ENCODE data around the gene DGCR2. TPM values are rescaled to one million over a fixed set of nuclear protein-coding genes. Genes with fewer than 3 reads are reported as not detected.

The DGCR2 gene
- total and polyA plus RNA-seq, 2 donors (not counting 1 experiment from before 2014, with no cell fraction given), result 34.3 to 39.5 TPM

DNA sequence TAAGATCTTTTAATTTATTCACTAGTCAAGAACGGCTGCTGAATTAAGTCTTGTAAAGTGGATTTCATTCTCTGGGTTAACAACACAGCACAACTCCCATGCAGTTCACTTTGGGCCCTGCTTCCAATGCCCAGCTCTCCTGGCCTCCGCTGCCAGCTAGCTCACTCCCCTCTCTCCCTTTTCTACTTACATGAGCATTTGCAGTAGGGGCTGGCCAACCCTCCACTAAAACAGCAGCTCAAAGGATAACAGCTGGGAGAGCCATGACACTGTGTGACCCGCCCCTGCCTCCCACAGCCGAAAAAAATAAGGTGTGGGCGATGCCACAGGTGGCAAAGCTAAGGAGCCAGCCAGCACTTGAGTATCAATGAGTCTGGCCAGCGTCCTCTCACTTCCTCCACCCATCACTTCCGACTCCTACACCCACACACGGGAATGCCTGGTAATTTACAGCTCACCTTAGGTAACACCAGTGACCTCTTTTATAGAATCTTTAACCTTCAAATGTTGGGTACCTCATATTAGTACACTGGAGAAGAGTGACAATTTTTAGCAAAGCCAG is 56.8 kb downstream of the DGCR2 start:
- peaks cover 17% of the 10 kb centered on the region for H3K36me3 ChIP-seq (ENCODE audit: control insufficient read depth, insufficient read depth, low read length)
- H3K4me3 ChIP-seq (replicated peaks in 1 of 4; ENCODE audit: control extremely low read depth in 1 of 4, insufficient read depth in 1 of 4, low read depth in 3 of 4, low read length in 4 of 4), result no peak overlapping the region
- H3K27ac ChIP-seq (ENCODE audit: insufficient read depth, low read length), result no peak overlapping the region
- no peaks in the 10 kb centered on the region for H4K20me1 ChIP-seq (ENCODE audit: control insufficient read depth, extremely low read depth, insufficient read depth, low read length)
- no peaks in the 10 kb centered on the region for H3K27me3 ChIP-seq (ENCODE audit: control insufficient read depth, insufficient read depth, low read length)
- H2AFZ ChIP-seq (ENCODE audit: low read length), result no peak overlapping the region
- no peak overlapping the region for H3K9ac ChIP-seq (ENCODE audit: insufficient read depth, low read length)
- H3K9me3 ChIP-seq (ENCODE audit: control insufficient read depth, insufficient read depth, low read depth, low read length), result no peaks in the 10 kb centered on the region
- H3K4me2 ChIP-seq (ENCODE audit: extremely low read depth, insufficient read depth, low read length), result no peak overlapping the region
- no peaks in the 10 kb centered on the region for H3K79me2 ChIP-seq (ENCODE audit: control insufficient read depth, insufficient read depth, low read length)
- TF ChIP-seq, protein P1, sequence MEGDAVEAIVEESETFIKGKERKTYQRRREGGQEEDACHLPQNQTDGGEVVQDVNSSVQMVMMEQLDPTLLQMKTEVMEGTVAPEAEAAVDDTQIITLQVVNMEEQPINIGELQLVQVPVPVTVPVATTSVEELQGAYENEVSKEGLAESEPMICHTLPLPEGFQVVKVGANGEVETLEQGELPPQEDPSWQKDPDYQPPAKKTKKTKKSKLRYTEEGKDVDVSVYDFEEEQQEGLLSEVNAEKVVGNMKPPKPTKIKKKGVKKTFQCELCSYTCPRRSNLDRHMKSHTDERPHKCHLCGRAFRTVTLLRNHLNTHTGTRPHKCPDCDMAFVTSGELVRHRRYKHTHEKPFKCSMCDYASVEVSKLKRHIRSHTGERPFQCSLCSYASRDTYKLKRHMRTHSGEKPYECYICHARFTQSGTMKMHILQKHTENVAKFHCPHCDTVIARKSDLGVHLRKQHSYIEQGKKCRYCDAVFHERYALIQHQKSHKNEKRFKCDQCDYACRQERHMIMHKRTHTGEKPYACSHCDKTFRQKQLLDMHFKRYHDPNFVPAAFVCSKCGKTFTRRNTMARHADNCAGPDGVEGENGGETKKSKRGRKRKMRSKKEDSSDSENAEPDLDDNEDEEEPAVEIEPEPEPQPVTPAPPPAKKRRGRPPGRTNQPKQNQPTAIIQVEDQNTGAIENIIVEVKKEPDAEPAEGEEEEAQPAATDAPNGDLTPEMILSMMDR (conservative IDR thresholded peaks at IDR 0.05 in 1 of 2, IDR thresholded peaks at IDR 0.05 in 1 of 2; ENCODE audit: low read depth in 1 of 2, low read length in 2 of 2), result no peak
- TF ChIP-seq EZH2 (IDR thresholded peaks at IDR 0.05; ENCODE audit: low read length, missing control alignments), result no peak
- peaks cover 4% of the 10 kb centered on the region for H3K4me1 ChIP-seq (ENCODE audit: control insufficient read depth, extremely low read depth, insufficient read depth, low read length)
- no peak for DNase-seq (ENCODE audit: low read depth in 2 of 2)

GRCh38 chr22:19064354-19065054 is 57.7 kb downstream of the DGCR2 start:
- H3K79me2 ChIP-seq (ENCODE audit: control insufficient read depth, insufficient read depth, low read length), result no peaks in the 10 kb centered on the region
- H4K20me1 ChIP-seq (ENCODE audit: control insufficient read depth, extremely low read depth, insufficient read depth, low read length), result no peaks in the 10 kb centered on the region
- no peaks in the 10 kb centered on the region for H3K9me3 ChIP-seq (ENCODE audit: control insufficient read depth, insufficient read depth, low read depth, low read length)
- H3K4me3 ChIP-seq (replicated peaks in 1 of 4; ENCODE audit: control extremely low read depth in 1 of 4, insufficient read depth in 1 of 4, low read depth in 3 of 4, low read length in 4 of 4), result no peak overlapping the region
- H3K36me3 ChIP-seq (ENCODE audit: control insufficient read depth, insufficient read depth, low read length), result peaks cover 21% of the 10 kb centered on the region
- H2AFZ ChIP-seq (ENCODE audit: low read length), result no peak overlapping the region
- TF ChIP-seq EZH2 (IDR thresholded peaks at IDR 0.05; ENCODE audit: low read length, missing control alignments), result no peak
- TF ChIP-seq, protein P1 (conservative IDR thresholded peaks at IDR 0.05 in 1 of 2, IDR thresholded peaks at IDR 0.05 in 1 of 2; ENCODE audit: low read depth in 1 of 2, low read length in 2 of 2), result no peak
- H3K4me2 ChIP-seq (ENCODE audit: extremely low read depth, insufficient read depth, low read length), result no peak overlapping the region
- DNase-seq (ENCODE audit: low read depth in 2 of 2), result no peak
- H3K9ac ChIP-seq (ENCODE audit: insufficient read depth, low read length), result no peak overlapping the region
- H3K27ac ChIP-seq (ENCODE audit: insufficient read depth, low read length), result no peak overlapping the region
- peaks cover 4% of the 10 kb centered on the region for H3K4me1 ChIP-seq (ENCODE audit: control insufficient read depth, extremely low read depth, insufficient read depth, low read length)
- no peaks in the 10 kb centered on the region for H3K27me3 ChIP-seq (ENCODE audit: control insufficient read depth, insufficient read depth, low read length)

DNA sequence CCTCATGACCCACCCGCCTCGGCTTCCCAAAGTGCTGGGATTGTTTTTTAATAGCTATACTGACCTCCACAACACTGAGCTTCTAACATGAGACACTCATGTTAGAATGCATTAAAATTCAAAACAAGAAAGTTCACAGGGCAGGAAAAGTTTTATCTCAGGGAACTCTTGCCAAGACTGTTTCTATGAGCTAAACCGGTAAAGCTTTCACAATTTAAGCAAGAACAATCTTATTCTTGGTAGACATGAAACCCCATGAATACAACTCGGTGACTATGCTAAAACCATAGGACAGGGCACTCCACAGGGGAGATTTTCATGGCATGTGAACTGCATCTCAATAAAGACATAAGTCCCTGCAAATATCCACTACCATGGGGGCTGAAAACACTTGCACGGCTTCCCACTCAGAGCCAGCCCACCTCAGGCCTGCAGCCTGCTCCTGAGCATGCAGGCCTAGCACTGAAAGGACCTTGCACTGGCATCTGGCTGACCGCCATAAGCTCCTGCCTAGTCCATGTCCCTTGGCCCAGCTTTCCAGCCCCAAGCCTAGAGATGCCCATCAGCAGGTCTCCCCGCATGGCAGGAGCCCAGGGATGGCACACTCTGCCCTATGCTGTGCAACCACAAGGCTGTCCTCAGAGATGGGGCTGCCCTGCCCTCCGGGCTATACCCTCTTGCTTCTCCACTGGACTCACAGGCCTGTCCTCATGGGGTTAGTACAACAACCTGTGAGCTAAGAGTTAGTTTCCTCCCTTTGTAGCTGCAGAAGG is 58.4 kb downstream of the DGCR2 start:
- Histone ChIP-seq H4K20me1 (ENCODE audit: control insufficient read depth, extremely low read depth, insufficient read depth, low read length) (no peaks in the 10 kb centered on the region), H2AFZ (ENCODE audit: low read length) (no peak overlapping the region), H3K4me2 (ENCODE audit: extremely low read depth, insufficient read depth, low read length) (no peak overlapping the region), H3K4me3 (replicated peaks in 1 of 4; ENCODE audit: control extremely low read depth in 1 of 4, insufficient read depth in 1 of 4, low read depth in 3 of 4, low read length in 4 of 4) (no peak overlapping the region), H3K27me3 (ENCODE audit: control insufficient read depth, insufficient read depth, low read length) (no peaks in the 10 kb centered on the region), H3K79me2 (ENCODE audit: control insufficient read depth, insufficient read depth, low read length) (no peaks in the 10 kb centered on the region), H3K36me3 (ENCODE audit: control insufficient read depth, insufficient read depth, low read length) (peaks cover 21% of the 10 kb centered on the region), H3K27ac (ENCODE audit: insufficient read depth, low read length) (no peak overlapping the region), H3K9ac (ENCODE audit: insufficient read depth, low read length) (no peak overlapping the region), H3K9me3 (ENCODE audit: control insufficient read depth, insufficient read depth, low read depth, low read length) (no peaks in the 10 kb centered on the region), H3K4me1 (ENCODE audit: control insufficient read depth, extremely low read depth, insufficient read depth, low read length) (peaks cover 4% of the 10 kb centered on the region)
- no peak for TF ChIP-seq EZH2 (IDR thresholded peaks at IDR 0.05; ENCODE audit: low read length, missing control alignments)
- TF ChIP-seq, protein P1 (conservative IDR thresholded peaks at IDR 0.05 in 1 of 2, IDR thresholded peaks at IDR 0.05 in 1 of 2; ENCODE audit: low read depth in 1 of 2, low read length in 2 of 2), result no peak
- no peak for DNase-seq (ENCODE audit: low read depth in 2 of 2)
